IgD-negative memory B cell (primary cell): ENCODE results near the gene PHACTR1. TPM values are rescaled to one million over a fixed set of nuclear protein-coding genes. Genes with fewer than 3 reads are reported as not detected.

ENCODE experiments used
- H3K27ac Mint-ChIP-seq, 3 donors: one replicate each; pipeline ENCODE4 v1.8.0; 2020 to 2022; ENCODE audit warnings: mild to moderate bottlenecking in 3 of 3, mixed read lengths in 3 of 3, moderate library complexity in 1 of 3
- H3K27me3 Mint-ChIP-seq: one replicate; pipeline ENCODE4 v1.8.0; 2021; ENCODE audit warnings: mixed read lengths
- H3K36me3 Mint-ChIP-seq: one replicate; pipeline ENCODE4 v1.8.0; 2020; ENCODE audit warnings: mild to moderate bottlenecking, mixed read lengths
- H3K4me1 Mint-ChIP-seq, 3 donors: one replicate each; pipeline ENCODE4 v1.8.0; 2020 to 2022; ENCODE audit warnings: mixed read lengths in 3 of 3, mild to moderate bottlenecking in 1 of 3
- H3K4me3 Mint-ChIP-seq, 4 donors: one replicate each; pipeline ENCODE4 v1.8.0; 2020 to 2022; ENCODE audit warnings: mild to moderate bottlenecking in 4 of 4, mixed read lengths in 4 of 4, moderate library complexity in 3 of 4
- H3K9me3 Mint-ChIP-seq, 3 donors: one replicate each; pipeline ENCODE4 v1.8.0; 2020 to 2021; ENCODE audit warnings: mixed read lengths in 3 of 3, mild to moderate bottlenecking in 1 of 3
- polyA plus RNA-seq: library from polyadenylated mRNA; unstranded; fragments of 300-500 nt; fragmentation: Illumina TruSeq; gene quantifications from one replicate; pipeline ENCODE4 v1.2.3, GENCODE V29; 2021

PHACTR1 gene
- polyA plus RNA-seq, 1 donor from 2014 or later: 12.8 TPM

- Mint-ChIP-seq H3K36me3 (no peaks in the 10 kb centered on the region), H3K9me3 (peaks cover 0 to 2% (median 0%) of the 10 kb centered on the region in 3 donors), H3K27me3 (peaks cover 30% of the 10 kb centered on the region), H3K4me3 (no peak overlapping the region), H3K27ac (no peak overlapping the region), H3K4me1 (no peaks in the 10 kb centered on the region)
Measured at GRCh38 chr6:13024616-13025015, 308.0 kb downstream of the PHACTR1 start.

GRCh38 chr6:13025893-13026499, 309.4 kb downstream of the PHACTR1 start:
- H3K36me3 Mint-ChIP-seq: no peaks in the 10 kb centered on the region
- no peak overlapping the region for H3K4me3 Mint-ChIP-seq
- H3K9me3 Mint-ChIP-seq: no peaks in the 10 kb centered on the region
- H3K4me1 Mint-ChIP-seq: no peaks in the 10 kb centered on the region
- H3K27me3 Mint-ChIP-seq: peaks cover 19% of the 10 kb centered on the region
- H3K27ac Mint-ChIP-seq: no peak overlapping the region

- Mint-ChIP-seq H3K4me1 (no peaks in the 10 kb centered on the region), H3K27me3 (peaks cover 15% of the 10 kb centered on the region), H3K4me3 (no peak overlapping the region), H3K9me3 (no peaks in the 10 kb centered on the region), H3K27ac (no peak overlapping the region), H3K36me3 (no peaks in the 10 kb centered on the region)
Measured at GRCh38 chr6:13026557-13026956, 310.0 kb downstream of the PHACTR1 start.

- peaks cover 11% of the 10 kb centered on the region for H3K27me3 Mint-ChIP-seq
- no peak overlapping the region for H3K27ac Mint-ChIP-seq
- H3K9me3 Mint-ChIP-seq: no peaks in the 10 kb centered on the region
- no peaks in the 10 kb centered on the region for H3K36me3 Mint-ChIP-seq
- H3K4me1 Mint-ChIP-seq: no peaks in the 10 kb centered on the region
- no peak overlapping the region for H3K4me3 Mint-ChIP-seq
Measured at GRCh38 chr6:13027207-13027606, 310.6 kb downstream of the PHACTR1 start.

GRCh38 chr6:13030396-13030795, 313.8 kb downstream of the PHACTR1 start:
- no peak overlapping the region for H3K27ac Mint-ChIP-seq
- no peaks in the 10 kb centered on the region for H3K36me3 Mint-ChIP-seq
- no peak overlapping the region for H3K4me3 Mint-ChIP-seq
- peaks cover 8% of the 10 kb centered on the region for H3K27me3 Mint-ChIP-seq
- H3K4me1 Mint-ChIP-seq: peaks cover 0 to 2% (median 1%) of the 10 kb centered on the region in 3 donors
- H3K9me3 Mint-ChIP-seq: no peaks in the 10 kb centered on the region

GRCh38 chr6:13032566-13032965, 316.0 kb downstream of the PHACTR1 start:
- H3K9me3 Mint-ChIP-seq: no peaks in the 10 kb centered on the region
- H3K27me3 Mint-ChIP-seq: peaks cover 14% of the 10 kb centered on the region
- no peak overlapping the region for H3K4me3 Mint-ChIP-seq
- peaks cover 0 to 2% (median 1%) of the 10 kb centered on the region in 3 donors for H3K4me1 Mint-ChIP-seq
- H3K36me3 Mint-ChIP-seq: no peaks in the 10 kb centered on the region
- no peak overlapping the region for H3K27ac Mint-ChIP-seq

- Mint-ChIP-seq H3K36me3 (no peaks in the 10 kb centered on the region), H3K27me3 (peaks cover 14% of the 10 kb centered on the region), H3K9me3 (no peaks in the 10 kb centered on the region), H3K4me1 (peaks cover 0 to 2% (median 1%) of the 10 kb centered on the region in 3 donors), H3K4me3 (no peak overlapping the region), H3K27ac (no peak overlapping the region)
Measured at GRCh38 chr6:13033145-13033544, 316.6 kb downstream of the PHACTR1 start.

GRCh38 chr6:13034316-13034715, 317.7 kb downstream of the PHACTR1 start:
- H3K4me1 Mint-ChIP-seq: peaks cover 0 to 2% (median 1%) of the 10 kb centered on the region in 3 donors
- H3K9me3 Mint-ChIP-seq: no peaks in the 10 kb centered on the region
- no peak overlapping the region for H3K4me3 Mint-ChIP-seq
- H3K27me3 Mint-ChIP-seq: peaks cover 10% of the 10 kb centered on the region
- no peaks in the 10 kb centered on the region for H3K36me3 Mint-ChIP-seq
- H3K27ac Mint-ChIP-seq: no peak overlapping the region

GRCh38 chr6:13035606-13036005, 319.0 kb downstream of the PHACTR1 start:
- no peak overlapping the region for H3K27ac Mint-ChIP-seq
- no peak overlapping the region for H3K4me3 Mint-ChIP-seq
- peaks cover 16% of the 10 kb centered on the region for H3K27me3 Mint-ChIP-seq
- H3K4me1 Mint-ChIP-seq: peaks cover 0 to 2% (median 1%) of the 10 kb centered on the region in 3 donors
- H3K36me3 Mint-ChIP-seq: no peaks in the 10 kb centered on the region
- no peaks in the 10 kb centered on the region for H3K9me3 Mint-ChIP-seq

- peaks cover 18% of the 10 kb centered on the region for H3K27me3 Mint-ChIP-seq
- H3K4me1 Mint-ChIP-seq: peaks cover 0 to 2% (median 0%) of the 10 kb centered on the region in 3 donors
- H3K27ac Mint-ChIP-seq: no peak overlapping the region
- peaks cover 0 to 4% (median 0%) of the 10 kb centered on the region in 3 donors for H3K9me3 Mint-ChIP-seq
- no peak overlapping the region for H3K4me3 Mint-ChIP-seq
- H3K36me3 Mint-ChIP-seq: no peaks in the 10 kb centered on the region
Measured at GRCh38 chr6:13038315-13038714, 321.7 kb downstream of the PHACTR1 start.

GRCh38 chr6:13038741-13039190, 322.2 kb downstream of the PHACTR1 start:
- Mint-ChIP-seq H3K36me3 (no peaks in the 10 kb centered on the region), H3K4me3 (no peak overlapping the region), H3K9me3 (peaks cover 0 to 4% (median 0%) of the 10 kb centered on the region in 3 donors), H3K27ac (no peak overlapping the region), H3K27me3 (peaks cover 18% of the 10 kb centered on the region), H3K4me1 (peaks cover 0 to 2% (median 0%) of the 10 kb centered on the region in 3 donors)

- no peak overlapping the region for H3K4me3 Mint-ChIP-seq
- H3K27ac Mint-ChIP-seq: no peak overlapping the region
- H3K9me3 Mint-ChIP-seq: peaks cover 0 to 5% (median 0%) of the 10 kb centered on the region in 3 donors
- H3K36me3 Mint-ChIP-seq: no peaks in the 10 kb centered on the region
- H3K4me1 Mint-ChIP-seq: no peaks in the 10 kb centered on the region
- peaks cover 14% of the 10 kb centered on the region for H3K27me3 Mint-ChIP-seq
Measured at GRCh38 chr6:13044390-13044789, 327.8 kb downstream of the PHACTR1 start.

- H3K27ac Mint-ChIP-seq: no peak overlapping the region
- no peaks in the 10 kb centered on the region for H3K36me3 Mint-ChIP-seq
- no peaks in the 10 kb centered on the region for H3K4me1 Mint-ChIP-seq
- peaks cover 14% of the 10 kb centered on the region for H3K27me3 Mint-ChIP-seq
- no peak overlapping the region for H3K4me3 Mint-ChIP-seq
- peaks cover 0 to 5% (median 0%) of the 10 kb centered on the region in 3 donors for H3K9me3 Mint-ChIP-seq
Measured at GRCh38 chr6:13044896-13045295, 328.3 kb downstream of the PHACTR1 start.

GRCh38 chr6:13045676-13046075, 329.1 kb downstream of the PHACTR1 start:
- Mint-ChIP-seq H3K27me3 (peaks cover 9% of the 10 kb centered on the region), H3K9me3 (peaks cover 0 to 5% (median 0%) of the 10 kb centered on the region in 3 donors), H3K4me1 (no peaks in the 10 kb centered on the region), H3K4me3 (no peak overlapping the region), H3K27ac (no peak overlapping the region), H3K36me3 (no peaks in the 10 kb centered on the region)

- H3K9me3 Mint-ChIP-seq: peaks cover 0 to 6% (median 0%) of the 10 kb centered on the region in 3 donors
- H3K4me3 Mint-ChIP-seq: no peak overlapping the region
- H3K36me3 Mint-ChIP-seq: no peaks in the 10 kb centered on the region
- no peaks in the 10 kb centered on the region for H3K4me1 Mint-ChIP-seq
- no peak overlapping the region for H3K27ac Mint-ChIP-seq
- peaks cover 12% of the 10 kb centered on the region for H3K27me3 Mint-ChIP-seq
Measured at GRCh38 chr6:13046084-13046483, 329.5 kb downstream of the PHACTR1 start.

- Mint-ChIP-seq H3K27ac (no peak overlapping the region), H3K4me1 (no peaks in the 10 kb centered on the region), H3K4me3 (no peak overlapping the region), H3K9me3 (peaks cover 0 to 6% (median 0%) of the 10 kb centered on the region in 3 donors), H3K36me3 (no peaks in the 10 kb centered on the region), H3K27me3 (peaks cover 12% of the 10 kb centered on the region)
Measured at GRCh38 chr6:13048113-13048512, 331.5 kb downstream of the PHACTR1 start.
